Endothelial cell of umbilical vein (primary cell): ENCODE results near the gene TMIGD2. TPM values are rescaled to one million over a fixed set of nuclear protein-coding genes. Genes with fewer than 3 reads are reported as not detected.

Experiments
- BruUV-seq: library from RNA; stranded (reverse); fragments of 400-500 nt; replicated peaks from 2 replicates; lab custom pipeline; 2021; lab: Mats Ljungman, UMichigan
- CTCF ChIA-PET: fragments of 300-600, 350-600 bp; sonication (Branson Sonifier 250); formaldehyde crosslinking; loops from one replicate; lab custom pipeline; 2021; ENCODE audit warnings: antibody characterized with exemption, inconsistent platforms; lab: Charles Lee
- POLR2A ChIA-PET: fragments of 300-600, 350-600 bp; sonication (Branson Sonifier 250); formaldehyde crosslinking; loops from one replicate; lab custom pipeline; 2021; ENCODE audit warnings: antibody characterized with exemption, inconsistent platforms; lab: Charles Lee
- DNase-seq: peaks from one replicate; pipeline ENCODE4 v3.0.0-alpha.2; 2011; ENCODE audit warnings: low read depth, low spot score
- FAIRE-seq: peaks from 2 replicates; lab custom pipeline; 2011; peaks lifted over from hg19 to GRCh38; lab: Jason Lieb, UNC
- H2AFZ ChIP-seq: 2 replicates; pipeline ENCODE4 v1.6.0; 2012; ENCODE audit warnings: low read depth, low read length, control low read depth, inconsistent platforms
- H3K27ac ChIP-seq: 2 replicates; pipeline ENCODE4 v1.5.1; 2011; ENCODE audit warnings: low read depth, mild to moderate bottlenecking, control low read depth, low read length, moderate library complexity; ENCODE audit not compliant: insufficient read depth
- H3K27me3 ChIP-seq, 2 experiments: 2 replicates each; pipeline versions ENCODE4 v1.6.0 to v1.6.1; 2011; ENCODE audit warnings: low read length in 2 of 2, mixed read lengths in 1 of 2; ENCODE audit not compliant: control insufficient read depth in 2 of 2, insufficient read depth in 2 of 2
- H3K36me3 ChIP-seq, 2 experiments: 2 replicates in 1 of 2; 3 replicates in 1 of 2; pipeline ENCODE4 v1.5.1; 2011; ENCODE audit warnings: low read length in 2 of 2, mild to moderate bottlenecking in 1 of 2, moderate library complexity in 1 of 2; ENCODE audit not compliant: control insufficient read depth in 2 of 2, insufficient read depth in 2 of 2; ENCODE audit errors: extremely low read depth in 1 of 2
- H3K4me1 ChIP-seq: 3 replicates; pipeline ENCODE4 v1.5.1; 2011; ENCODE audit warnings: mild to moderate bottlenecking, low read length; ENCODE audit not compliant: control insufficient read depth, insufficient read depth; ENCODE audit errors: extremely low read depth
- H3K4me2 ChIP-seq: 2 replicates; pipeline ENCODE4 v1.6.1; 2011; ENCODE audit warnings: low read length, control low read depth, mixed read lengths; ENCODE audit not compliant: insufficient read depth
- H3K4me3 ChIP-seq, 3 experiments: fragments of 200-600 bp in 1 of 3; sonication (generic), shearing (Covaris generic) in 1 of 3; replicated peaks in 1 of 3; 2 replicates each; pipeline ENCODE4 v1.5.1; 2011 to 2016; ENCODE audit warnings: control low read depth in 3 of 3, low read length in 3 of 3, mild to moderate bottlenecking in 2 of 3, inconsistent platforms in 1 of 3, low read depth in 1 of 3, moderate library complexity in 1 of 3; ENCODE audit not compliant: insufficient read depth in 1 of 3
- H3K79me2 ChIP-seq: 2 replicates; pipeline ENCODE4 v1.6.0; 2012; ENCODE audit warnings: low read length, inconsistent platforms; ENCODE audit not compliant: control insufficient read depth, insufficient read depth
- H3K9ac ChIP-seq: replicated peaks from 2 replicates; pipeline ENCODE3; 2011; ENCODE audit warnings: low read length, control low read depth; ENCODE audit not compliant: insufficient read depth; ENCODE audit errors: extremely low read depth
- H3K9me1 ChIP-seq: replicated peaks from 3 replicates; pipeline ENCODE4 v1.6.0; 2011; ENCODE audit warnings: mild to moderate bottlenecking, low read length; ENCODE audit not compliant: control insufficient read depth, insufficient read depth; ENCODE audit errors: extremely low read depth
- H3K9me3 ChIP-seq: replicated peaks from 2 replicates; pipeline ENCODE4 v1.5.1; 2012; ENCODE audit warnings: low read length, inconsistent platforms; ENCODE audit not compliant: control insufficient read depth, insufficient read depth
- H4K20me1 ChIP-seq: replicated peaks from 2 replicates; pipeline ENCODE3; 2011; ENCODE audit warnings: mild to moderate bottlenecking, low read length; ENCODE audit not compliant: control insufficient read depth, insufficient read depth; ENCODE audit errors: extremely low read depth
- EZH2 ChIP-seq: IDR thresholded peaks from 2 replicates; pipeline ENCODE4 v1.6.1; 2012; ENCODE audit warnings: borderline replicate concordance, low read depth, mild to moderate bottlenecking, moderate library complexity, low read length, inconsistent platforms; ENCODE audit not compliant: severe bottlenecking
- FOS ChIP-seq: IDR thresholded peaks from 2 replicates; pipeline ENCODE4 v1.6.1; 2011; ENCODE audit warnings: mild to moderate bottlenecking, low read length, moderate library complexity, borderline replicate concordance; ENCODE audit not compliant: insufficient read depth
- GATA2 ChIP-seq: IDR thresholded peaks from 2 replicates; pipeline ENCODE4 v1.7.0; 2011; ENCODE audit warnings: low read depth, mild to moderate bottlenecking, moderate library complexity, mixed read lengths, low read length; ENCODE audit not compliant: insufficient read length, insufficient read depth
- JUN ChIP-seq: IDR thresholded peaks from 2 replicates; pipeline ENCODE4 v1.6.1; 2011; ENCODE audit warnings: borderline replicate concordance, low read depth; ENCODE audit not compliant: insufficient read length, insufficient read depth
- MYC ChIP-seq: IDR thresholded peaks from one replicate; pipeline ENCODE4 v1.6.1; 2011; ENCODE audit warnings: mild to moderate bottlenecking, low read depth, low read length
- POLR2A ChIP-seq: IDR thresholded peaks from 2 replicates; pipeline ENCODE4 v1.6.1; 2012; ENCODE audit warnings: low read depth, mild to moderate bottlenecking, control low read depth, low read length
- POLR2AphosphoS5 ChIP-seq: IDR thresholded peaks from 2 replicates; pipeline ENCODE4 v1.6.1; 2012; ENCODE audit warnings: low read depth, mild to moderate bottlenecking, control low read depth, low read length, moderate library complexity; ENCODE audit not compliant: insufficient read depth
- dilution Hi-C: fragments of 300-500 bp; cut with MboI; formaldehyde crosslinking; loops from one replicate; pipeline ENCODE4 v1.15.0; 2019; ENCODE audit warnings: low sequenced_read_pairs; ENCODE audit not compliant: extremely low pct_ligation_motif_present
- intact Hi-C: fragments of 100-400 bp; cut with micrococcal nuclease; formaldehyde crosslinking; loops from one replicate; pipeline ENCODE4 v1.10.0; 2022
- polyA plus RNA-seq, 4 experiments: library from polyadenylated mRNA; depleted of rRNA in 3 of 4; stranded (reverse) in 3 of 4; unstranded in 1 of 4; fragments of >200 nt; gene quantifications; 2 replicates each; pipeline versions ENCODE4 v1.2.1 to v1.2.3, GENCODE V29; 2011 to 2012; ENCODE audit warnings: missing spikeins in 1 of 4
- total RNA-seq: library from RNA; stranded (reverse); gene quantifications from 2 replicates; pipeline ENCODE4 v1.2.3, GENCODE V29; 2021
- TF ChIP-seq, protein P1 (sequence below), 2 donors: IDR thresholded peaks; 1 replicate in 1 of 2; 2 replicates in 1 of 2; pipeline ENCODE4 v1.5.1; 2011; ENCODE audit warnings: low read length in 2 of 2, mild to moderate bottlenecking in 2 of 2, moderate library complexity in 2 of 2, control low read depth in 1 of 2, inconsistent platforms in 1 of 2, low read depth in 1 of 2; ENCODE audit not compliant: insufficient read depth in 1 of 2; ENCODE audit errors: extremely low read depth in 1 of 2
- TF ChIP-seq, protein P2 (sequence below): IDR thresholded peaks from 2 replicates; pipeline ENCODE4 v1.6.1; 2011; ENCODE audit not compliant: insufficient read depth, insufficient read length

TMIGD2 gene
- total and polyA plus RNA-seq, 2 donors (not counting 3 experiments of a cell fraction or from before 2014, with no cell fraction given): not detected

GRCh38 chr19:4278419-4279266, 23.5 kb downstream of the TMIGD2 start, which contains the start of gene SHD:
Gene SHD, plus strand, starts transcription at chr19:4279266. Its CDS starts 798 bp downstream, at chr19:4280064.
- intact Hi-C loops (no loop called here), dilution Hi-C loops (no loop called here)
- H3K27me3 ChIP-seq: peaks cover 19 to 30% of the 10 kb centered on the region in 2 experiments
- no peaks in the 10 kb centered on the region for H3K79me2 ChIP-seq
- no peak within 1 kb of the TSS for H3K4me2 ChIP-seq
- H3K4me3 ChIP-seq: no peak within 1 kb of the TSS
- H3K9me1 ChIP-seq: no peaks in the 10 kb centered on the region
- FAIRE-seq: no peak
- no peaks in the 10 kb centered on the region for H3K9me3 ChIP-seq
- H3K27ac ChIP-seq: no peak within 1 kb of the TSS
- DNase-seq: no peak
- no peak within 1 kb of the TSS for H3K9ac ChIP-seq
- H3K4me1 ChIP-seq: no peaks in the 10 kb centered on the region
- no peak within 1 kb of the TSS for H2AFZ ChIP-seq
- ChIA-PET CTCF (interaction anchor here (0.6 to 3.3 kb wide), 6 partner anchors 11 to 246 kb away, joined by 3 to 24 read pairs (median 4); partner anchors contain the start of gene MPND), POLR2A (no interaction called here)
- no peaks in the 10 kb centered on the region for H4K20me1 ChIP-seq
- no peak for TF ChIP-seq POLR2AphosphoS5
- no peak for TF ChIP-seq POLR2A
- no peak for TF ChIP-seq MYC
- TF ChIP-seq GATA2: no peak
- TF ChIP-seq, protein P1, sequence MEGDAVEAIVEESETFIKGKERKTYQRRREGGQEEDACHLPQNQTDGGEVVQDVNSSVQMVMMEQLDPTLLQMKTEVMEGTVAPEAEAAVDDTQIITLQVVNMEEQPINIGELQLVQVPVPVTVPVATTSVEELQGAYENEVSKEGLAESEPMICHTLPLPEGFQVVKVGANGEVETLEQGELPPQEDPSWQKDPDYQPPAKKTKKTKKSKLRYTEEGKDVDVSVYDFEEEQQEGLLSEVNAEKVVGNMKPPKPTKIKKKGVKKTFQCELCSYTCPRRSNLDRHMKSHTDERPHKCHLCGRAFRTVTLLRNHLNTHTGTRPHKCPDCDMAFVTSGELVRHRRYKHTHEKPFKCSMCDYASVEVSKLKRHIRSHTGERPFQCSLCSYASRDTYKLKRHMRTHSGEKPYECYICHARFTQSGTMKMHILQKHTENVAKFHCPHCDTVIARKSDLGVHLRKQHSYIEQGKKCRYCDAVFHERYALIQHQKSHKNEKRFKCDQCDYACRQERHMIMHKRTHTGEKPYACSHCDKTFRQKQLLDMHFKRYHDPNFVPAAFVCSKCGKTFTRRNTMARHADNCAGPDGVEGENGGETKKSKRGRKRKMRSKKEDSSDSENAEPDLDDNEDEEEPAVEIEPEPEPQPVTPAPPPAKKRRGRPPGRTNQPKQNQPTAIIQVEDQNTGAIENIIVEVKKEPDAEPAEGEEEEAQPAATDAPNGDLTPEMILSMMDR (IDR thresholded peaks at IDR 0.05; ENCODE audit: extremely low read depth in 1 of 2, insufficient read depth in 1 of 2, low read depth in 1 of 2, low read length in 2 of 2): no peak
- TF ChIP-seq EZH2: no peak
- TF ChIP-seq FOS: no peak
- TF ChIP-seq JUN: no peak
- TF ChIP-seq, protein P2, sequence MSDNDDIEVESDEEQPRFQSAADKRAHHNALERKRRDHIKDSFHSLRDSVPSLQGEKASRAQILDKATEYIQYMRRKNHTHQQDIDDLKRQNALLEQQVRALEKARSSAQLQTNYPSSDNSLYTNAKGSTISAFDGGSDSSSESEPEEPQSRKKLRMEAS: no peak
- BruUV-seq: no TSS peak
- no peaks in the 10 kb centered on the region for H3K36me3 ChIP-seq
